GM18519 (cell line): ENCODE measurements around the gene PRKCH.

Experiments
- ATAC-seq: cut with Tn5 transposase; IDR thresholded peaks from one replicate; pipeline ENCODE4 v1.9.1; 2021; ENCODE audit warnings: mild to moderate bottlenecking, moderate library complexity; ENCODE audit not compliant: unreplicated experiment, low FRiP score

Gene PRKCH

DNA sequence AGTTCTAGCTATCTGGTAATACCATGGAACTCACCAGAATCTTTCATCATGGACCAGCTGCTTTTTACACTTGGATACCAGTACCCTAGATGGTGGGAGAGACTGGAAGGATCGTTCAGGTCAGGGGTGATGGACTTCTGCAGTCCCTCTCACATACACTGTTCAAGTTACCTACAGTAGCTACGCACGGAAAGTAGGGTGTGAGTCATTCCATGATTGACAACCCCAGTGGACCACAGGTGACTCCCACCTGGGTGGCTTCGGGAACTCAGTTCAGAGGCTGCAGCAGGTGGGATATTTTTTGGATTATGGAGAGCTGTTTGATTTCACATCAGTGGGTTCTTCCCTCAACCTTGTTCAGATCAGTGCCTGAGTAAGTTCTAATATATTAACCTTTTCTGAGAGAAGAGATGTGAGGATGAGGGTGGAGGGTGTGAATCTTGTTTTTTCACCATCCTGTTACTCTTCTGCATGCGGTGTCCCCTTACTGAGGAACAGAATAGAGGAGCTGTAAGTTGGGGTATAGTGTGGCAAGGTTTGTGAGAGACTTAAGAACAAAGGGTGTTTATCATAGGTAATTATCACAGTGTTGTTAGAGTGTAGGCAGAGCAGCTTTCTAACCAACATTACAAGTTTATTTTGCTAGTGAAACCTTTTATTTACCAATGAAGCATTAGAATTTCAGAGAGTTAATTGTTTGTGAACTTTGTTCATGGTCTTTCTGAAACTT is 39.6 kb downstream of the PRKCH start:
- ATAC-seq, result no peak

DNA sequence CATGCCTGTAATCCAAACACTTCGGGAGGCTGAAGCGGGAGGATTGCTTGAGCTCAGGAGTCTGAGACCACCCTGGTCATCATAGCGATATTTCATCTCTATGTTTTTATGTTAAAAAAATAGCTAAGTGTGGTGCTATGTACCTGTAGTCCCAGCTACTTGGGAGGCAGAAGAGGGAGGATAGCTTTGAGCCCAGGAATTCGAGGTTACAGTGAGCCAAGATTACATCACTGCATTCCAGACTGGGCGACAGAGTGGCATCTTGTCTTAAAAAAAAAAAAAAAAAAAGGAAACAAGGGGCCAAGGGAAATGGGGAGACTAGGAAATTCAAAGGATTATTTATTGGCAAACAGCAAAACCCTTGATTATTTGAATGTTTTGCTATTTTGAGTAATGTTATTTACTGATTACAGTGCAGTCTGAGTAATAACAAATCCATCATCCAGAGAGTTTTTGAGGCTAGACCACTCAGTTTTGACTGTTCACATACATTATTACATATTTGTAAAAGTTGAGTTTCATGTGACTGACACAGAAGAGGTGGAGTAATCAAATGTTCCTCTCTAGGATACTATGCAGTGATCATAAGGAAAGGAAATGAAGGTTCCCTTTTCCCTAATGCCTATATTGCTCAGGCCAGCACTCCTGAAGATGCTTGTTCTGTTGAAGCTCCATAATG is 40.8 kb downstream of the PRKCH start:
- no peak for ATAC-seq

DNA sequence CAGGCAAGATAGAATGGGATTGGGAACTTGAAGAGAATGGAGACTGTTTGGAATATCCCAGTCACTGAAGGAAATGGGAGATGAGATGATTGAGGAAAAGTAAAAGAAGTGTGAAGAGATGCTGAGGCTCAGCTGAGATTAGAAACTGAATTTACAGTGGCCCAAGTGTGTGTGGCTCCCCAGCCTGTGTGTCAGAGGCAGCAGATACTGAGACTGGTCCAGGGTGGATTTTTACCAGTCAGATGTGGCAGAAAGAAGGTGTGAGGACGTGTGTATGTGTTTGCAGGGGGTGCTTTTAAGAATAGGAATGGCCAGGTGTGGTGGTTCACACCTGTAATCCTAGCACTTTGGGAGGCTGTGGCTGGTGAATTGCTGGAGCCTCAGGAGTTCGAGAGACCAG is 42.9 kb downstream of the PRKCH start:
- no peak for ATAC-seq

DNA sequence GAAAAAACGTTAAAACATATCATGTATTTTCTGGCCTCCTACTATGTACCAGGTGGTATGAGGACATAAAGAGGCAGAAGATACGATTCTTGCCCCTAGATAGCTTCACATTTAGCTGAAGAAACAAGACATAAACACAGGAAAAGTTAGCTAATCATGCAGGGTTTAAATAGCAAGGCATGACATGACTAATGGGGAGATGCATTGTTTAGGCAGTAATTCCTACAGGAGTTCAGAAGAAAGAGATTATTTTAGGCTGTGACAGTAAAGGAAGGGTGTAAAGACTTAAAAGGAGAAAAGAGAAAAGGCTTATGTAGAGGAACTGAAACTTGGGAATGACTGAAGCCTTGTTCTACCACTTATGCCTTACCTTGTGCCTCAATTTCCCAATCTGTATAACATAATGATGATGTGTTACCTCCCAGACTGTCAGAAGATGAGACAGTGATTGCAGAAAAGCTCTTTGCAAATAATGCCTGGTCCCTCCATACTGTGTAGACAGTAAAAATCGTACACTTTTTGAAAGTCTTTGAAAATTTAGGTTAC is 44.4 kb downstream of the PRKCH start:
- no peak for ATAC-seq

DNA sequence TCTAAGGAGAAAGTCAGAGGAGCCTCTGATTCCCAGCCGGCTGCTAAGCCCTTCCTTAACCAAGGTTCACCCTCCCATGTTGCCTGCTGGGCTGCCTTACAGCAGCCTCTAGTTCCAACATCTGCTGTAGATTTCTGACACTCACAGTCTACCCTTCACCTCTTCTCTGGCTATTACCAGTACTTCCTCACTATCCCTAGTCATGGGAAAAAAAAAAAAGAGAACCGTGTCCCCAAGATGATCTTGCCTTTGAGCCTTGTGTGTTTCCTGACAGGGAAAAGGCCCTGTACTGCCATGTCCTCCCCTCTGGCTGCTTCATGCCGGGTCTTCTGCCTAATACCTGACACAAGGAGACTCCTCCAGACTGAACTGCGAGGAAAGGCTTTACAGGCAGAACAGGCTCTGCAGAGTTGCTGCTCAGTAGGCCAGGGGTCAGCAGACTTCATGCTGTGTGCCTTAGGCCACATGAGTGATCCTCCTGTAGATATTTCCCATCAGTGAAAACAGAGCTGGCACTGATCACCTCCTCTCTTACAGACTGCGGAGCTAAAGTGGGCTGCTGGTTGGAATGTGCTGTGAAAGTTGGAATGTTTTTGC is 46.8 kb downstream of the PRKCH start:
- no peak for ATAC-seq

DNA sequence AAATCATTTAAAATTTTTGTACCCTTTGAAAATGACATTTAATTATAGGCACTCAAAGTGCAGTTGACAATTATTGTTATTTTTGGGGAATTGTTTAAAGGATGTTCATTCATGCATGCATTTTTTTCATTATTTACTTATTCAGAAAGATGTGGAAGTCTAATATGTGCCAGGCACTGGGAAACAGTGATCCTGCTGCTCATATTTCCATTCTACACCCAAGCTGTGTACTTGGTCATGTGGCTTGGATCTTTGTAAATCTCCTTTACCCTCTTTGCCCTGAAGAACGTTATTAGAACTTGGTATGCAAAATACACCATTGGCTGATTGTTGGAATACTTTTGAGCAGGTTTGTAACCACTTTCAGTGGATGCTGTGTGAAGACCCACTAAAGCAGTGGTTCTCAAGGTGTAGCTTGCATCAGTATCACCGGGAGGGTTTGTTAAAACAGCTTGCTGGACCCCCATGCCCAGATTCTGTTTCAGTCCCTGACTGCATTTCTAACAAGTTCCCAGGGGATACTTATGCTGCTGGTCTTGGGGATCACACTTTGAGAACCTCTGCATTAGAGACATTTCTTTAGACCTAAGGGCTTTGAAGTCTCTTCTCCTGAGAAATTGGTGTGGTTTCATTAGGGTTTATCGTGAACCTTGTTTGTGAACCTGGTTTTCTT is 47.5 kb downstream of the PRKCH start:
- ATAC-seq, result no peak

DNA sequence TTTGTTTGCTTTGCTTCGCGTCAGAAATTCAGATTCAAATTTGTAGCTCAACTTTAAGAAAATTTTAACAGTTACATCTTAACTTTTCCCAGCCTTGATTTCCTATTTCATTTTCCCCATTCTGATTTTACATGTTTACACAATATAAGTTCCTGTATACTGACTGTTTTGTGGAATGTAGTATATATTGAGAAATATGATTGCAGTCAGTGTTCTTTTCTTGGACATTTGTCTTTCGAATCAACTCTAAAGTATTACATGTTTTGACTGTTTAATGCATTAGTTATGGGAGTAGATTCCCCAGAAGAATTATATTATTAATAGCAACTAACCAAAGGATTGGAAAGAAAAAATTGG is 48.1 kb downstream of the PRKCH start:
- no peak for ATAC-seq

DNA sequence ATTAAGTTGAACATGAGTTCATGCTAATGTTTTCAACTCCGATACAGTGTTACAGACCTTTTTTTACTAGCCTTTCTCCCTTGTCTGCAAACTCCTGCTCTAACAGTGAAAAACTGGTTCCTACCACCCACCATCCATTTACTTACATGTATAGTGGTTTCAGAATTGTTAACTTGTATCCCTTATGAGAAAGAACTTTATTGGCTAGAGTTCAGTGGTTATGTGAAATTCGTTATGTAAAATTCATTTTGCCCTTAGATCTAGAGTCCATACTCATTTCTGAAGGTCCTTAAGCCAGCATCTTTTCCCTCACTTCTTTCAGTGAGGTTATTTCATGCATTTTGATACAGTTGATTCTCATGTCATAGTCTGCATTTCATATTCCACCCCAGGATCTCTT is 51.0 kb downstream of the PRKCH start:
- no peak for ATAC-seq

DNA sequence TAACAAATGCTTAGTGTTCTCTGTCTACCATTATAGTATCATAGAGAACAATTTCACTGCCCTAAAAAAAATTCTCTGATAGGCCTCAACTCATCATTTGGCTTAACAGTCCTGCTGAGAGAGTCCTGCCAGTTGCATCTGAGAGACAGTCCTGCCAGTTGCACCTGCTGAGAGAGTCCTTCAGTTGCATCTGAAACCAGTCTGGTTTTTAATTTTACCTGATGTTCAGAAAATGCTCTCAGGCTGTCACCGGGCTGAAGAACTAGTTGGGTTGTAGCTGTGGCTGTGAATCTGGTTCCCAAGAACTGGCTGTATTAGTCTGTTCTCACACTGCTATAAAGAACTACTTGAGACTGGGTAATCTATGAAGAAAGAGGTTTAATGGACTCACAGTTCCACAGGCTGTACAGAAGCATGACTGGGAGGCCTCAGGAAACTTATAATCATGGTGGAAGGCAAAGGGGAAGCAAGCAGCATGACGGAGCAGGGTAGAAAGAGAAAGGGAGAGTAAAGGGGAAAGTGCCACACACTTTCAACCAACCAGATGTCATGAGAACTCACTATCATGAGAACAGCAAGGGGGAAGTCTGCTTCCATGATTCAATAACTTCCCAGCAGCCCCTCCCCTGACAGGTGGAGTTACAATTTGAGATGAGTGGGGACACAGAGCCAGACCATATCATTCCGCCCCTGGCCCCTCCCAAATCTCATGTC is 51.6 kb downstream of the PRKCH start:
- ATAC-seq, result no peak

DNA sequence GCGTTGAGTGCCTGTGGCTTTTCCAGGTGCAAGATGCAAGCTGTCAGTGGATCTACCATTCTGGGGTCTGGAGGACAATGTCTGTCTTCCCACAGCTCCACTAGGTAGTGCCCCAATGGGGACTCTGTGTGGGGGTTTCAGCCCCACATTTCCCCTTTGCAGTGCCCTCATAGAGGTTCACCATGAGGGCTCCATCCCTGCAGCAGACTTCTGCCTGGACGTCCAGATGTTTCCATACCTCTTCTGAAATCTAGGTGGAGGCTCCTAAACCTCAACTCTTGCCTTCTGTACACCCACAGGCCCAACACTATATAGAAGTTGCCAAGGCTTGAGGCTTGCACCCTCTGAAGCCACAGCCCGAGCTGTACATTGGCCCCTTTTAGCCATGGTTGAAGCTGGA is 52.9 kb downstream of the PRKCH start:
- no peak for ATAC-seq

DNA sequence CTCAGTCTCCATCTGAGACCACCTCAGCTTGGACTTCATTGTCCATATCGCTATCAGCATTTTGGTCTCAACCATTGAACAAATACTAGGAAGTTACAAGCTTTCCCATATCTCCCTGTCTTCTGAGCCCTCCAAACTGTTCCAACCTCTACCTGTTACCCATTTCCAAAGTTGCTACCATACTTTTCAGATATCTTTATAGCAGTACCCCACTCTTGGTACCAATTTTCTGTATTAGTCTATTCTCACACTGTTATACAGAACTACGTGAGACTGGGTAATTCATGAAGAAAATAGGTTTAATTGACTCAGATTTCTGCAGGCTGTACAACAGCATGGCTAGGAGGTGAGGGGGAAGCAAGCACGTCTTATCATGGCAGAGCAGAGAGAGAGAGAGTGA is 53.8 kb downstream of the PRKCH start:
- ATAC-seq, result no peak

DNA sequence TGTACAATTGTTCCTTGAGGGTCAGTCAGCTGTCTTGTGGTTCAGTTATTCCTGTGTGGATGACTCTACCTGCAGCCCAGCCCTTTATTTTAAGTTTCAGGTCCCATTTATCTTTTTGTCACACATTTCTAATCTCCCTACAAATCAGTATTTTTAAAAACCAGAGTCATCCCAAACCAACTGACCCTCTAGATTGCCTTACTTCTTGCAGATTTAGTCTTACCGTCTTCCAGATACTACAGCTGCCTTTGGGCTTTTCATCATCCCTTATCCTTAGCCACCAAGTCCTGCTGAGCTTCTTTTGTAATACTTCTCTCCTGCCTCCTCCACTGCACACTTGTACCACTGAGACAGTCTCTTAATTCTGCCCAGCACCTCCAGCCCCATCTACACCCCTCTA is 54.9 kb downstream of the PRKCH start:
- ATAC-seq, result no peak

DNA sequence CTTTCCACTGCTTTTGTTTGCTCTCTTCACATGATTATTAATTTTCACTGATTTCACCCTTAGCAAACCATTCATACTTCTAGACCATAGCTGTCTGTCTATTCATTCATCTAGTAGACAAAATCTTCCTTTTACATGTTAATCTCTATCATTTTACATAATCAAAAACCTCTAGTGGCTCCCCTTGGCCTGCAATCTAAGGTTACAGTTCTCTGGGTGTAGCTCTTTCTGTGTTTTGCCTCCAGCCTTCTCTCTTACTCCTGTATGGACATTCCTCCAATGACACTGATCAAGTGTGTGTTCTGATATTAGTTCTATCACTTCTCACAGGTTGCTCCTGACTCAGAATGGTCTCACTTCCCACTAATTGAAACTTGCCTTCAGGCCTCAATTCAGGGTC is 56.4 kb downstream of the PRKCH start:
- ATAC-seq, result no peak

DNA sequence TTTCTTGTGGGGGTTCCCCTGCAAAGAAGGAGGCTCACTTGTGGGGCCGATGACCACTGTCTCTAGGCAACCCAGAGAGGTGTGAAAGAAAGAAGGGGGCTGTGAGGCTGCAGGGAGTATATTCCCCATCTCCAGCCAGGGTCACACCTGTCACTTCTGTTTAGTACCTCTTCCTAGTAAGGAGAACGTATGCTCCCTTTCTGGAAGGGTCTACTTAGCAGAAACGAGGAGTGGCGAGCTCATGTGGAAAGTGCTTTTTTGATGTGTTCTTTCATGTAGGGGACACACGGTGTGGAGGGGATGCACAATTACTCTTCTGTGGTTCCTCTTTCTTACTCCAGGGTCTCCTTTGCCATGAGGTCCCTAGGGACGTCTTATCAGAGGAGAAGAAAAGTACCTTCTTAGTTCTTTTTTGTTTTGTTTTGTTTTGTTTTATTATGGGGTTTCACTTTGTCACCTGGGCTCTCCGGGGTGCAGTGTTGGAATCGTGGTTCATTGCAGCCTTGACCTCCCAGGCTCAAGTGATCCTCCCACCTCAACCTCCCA is 58.3 kb downstream of the PRKCH start:
- ATAC-seq, result no peak

DNA sequence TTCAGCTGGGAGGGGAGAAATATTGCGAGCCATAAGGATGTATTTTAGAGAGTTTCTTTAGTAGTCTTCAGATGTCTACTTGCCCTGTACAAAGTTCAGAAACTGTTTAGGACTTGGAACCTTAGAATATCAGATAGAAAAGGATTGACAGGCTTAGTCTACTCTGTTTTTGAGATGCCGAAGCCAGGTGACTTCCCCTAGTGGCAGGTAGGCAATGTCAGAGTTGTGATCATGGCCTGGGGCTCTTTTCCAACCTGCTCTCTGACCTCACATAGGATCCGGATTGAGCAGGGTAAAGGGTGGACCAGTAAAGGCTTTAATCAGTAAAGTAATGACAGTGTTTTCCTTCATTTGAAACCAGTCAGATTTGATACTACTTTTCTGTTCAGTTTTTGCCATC is 59.6 kb downstream of the PRKCH start:
- no peak for ATAC-seq

DNA sequence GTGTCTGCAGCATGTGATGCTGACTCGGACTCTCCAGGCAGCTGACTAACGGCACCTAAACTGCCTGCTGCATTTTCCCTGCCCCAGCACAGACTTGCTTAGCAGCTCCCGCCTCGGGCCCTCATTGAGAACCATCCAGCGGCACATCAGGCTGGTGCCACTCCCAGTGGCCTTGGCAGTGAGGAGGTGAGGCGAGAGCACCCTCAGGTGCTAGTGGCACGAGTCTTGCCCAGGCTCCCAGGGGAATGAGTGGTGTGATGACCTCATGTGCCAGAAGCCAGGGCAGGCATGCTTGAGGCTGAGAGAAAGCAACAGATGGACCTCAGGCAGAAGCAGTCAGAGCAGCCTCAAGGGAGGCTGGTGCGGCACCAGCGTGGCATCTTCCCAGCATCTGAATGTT is 60.2 kb downstream of the PRKCH start:
- ATAC-seq, result no peak

DNA sequence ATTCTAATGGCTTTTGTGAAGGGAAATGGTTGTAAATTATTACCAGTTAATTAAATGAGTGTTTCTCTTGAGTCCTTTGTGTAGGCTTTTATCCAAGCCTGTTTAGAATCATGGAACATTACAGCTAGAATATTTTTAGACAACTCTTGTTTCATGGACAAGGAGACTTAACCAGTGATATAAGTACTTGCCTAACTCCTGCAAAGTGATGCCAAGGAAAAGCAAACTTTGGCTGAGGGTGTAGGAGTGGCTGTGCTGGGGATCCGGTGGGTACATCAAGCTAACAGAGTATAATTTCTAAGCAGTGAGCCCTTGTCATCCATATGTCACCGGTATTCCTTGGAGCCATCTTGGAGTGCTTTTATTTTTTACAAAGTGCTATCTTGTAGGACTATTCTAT is 61.5 kb downstream of the PRKCH start:
- no peak for ATAC-seq

DNA sequence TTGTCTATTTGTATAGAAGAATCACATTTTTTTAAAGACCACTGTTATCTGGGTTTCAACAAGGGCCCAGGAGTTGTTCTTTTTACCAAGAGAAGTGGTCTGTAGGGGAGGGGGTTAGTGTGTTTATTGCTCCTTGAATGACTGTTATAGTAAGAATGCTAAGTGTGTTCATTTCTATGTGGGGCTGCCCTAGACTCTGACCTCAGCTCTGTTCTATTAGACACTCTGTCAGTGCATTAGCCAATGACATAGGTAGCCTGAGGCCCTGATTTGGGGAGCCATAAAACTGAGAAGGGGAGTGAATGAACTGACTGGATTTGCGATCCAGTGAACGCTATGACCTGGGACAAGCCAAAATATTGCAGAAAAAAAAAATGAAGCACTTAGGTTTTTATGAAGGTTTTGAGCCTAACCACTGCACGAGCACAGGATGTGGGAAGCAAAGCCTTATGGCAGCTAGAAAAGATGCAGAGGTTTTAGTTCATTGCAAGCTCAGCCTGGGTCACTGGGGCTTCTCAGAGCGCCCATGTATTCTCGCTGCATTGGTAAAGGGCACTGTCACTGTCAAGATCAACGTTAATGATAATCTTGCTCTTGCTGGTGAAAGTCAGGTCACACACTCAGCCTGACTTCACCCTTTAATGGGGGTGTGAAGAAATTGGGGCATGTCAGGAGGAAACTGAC is 63.8 kb downstream of the PRKCH start:
- no peak for ATAC-seq

DNA sequence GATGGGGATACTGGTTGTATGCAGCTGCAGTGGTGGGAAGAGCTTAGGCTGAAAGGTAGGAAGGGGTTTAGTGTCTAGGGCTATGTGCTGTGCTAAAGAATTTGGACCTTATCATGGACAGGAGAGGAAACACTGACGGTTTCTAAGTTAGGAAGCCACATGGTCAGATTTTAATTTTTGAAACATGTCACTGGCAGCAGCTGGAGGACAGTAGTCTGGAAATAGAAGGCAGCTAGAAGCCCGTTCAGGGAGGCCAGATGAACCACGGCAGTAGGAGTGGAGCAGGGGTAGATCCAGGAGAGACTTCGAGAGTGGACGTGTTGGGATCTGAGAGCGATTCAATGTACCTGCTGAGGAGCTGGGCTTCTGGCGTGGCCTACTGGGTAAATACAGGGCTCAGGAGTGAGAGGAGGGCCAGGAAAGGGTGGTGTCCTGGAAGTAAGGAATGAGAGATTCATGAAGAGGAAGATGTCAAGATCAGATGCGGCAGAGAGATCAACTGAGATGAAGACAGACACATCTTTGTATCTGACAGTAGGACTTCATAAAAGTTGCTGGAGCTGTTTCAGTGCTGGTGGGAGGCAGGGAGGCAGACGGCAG is 64.9 kb downstream of the PRKCH start:
- ATAC-seq, result no peak
